ENCODE results near the gene DCLK2. TPM values are rescaled to one million over a fixed set of nuclear protein-coding genes. Genes with fewer than 3 reads are reported as not detected.

The DCLK2 gene
- total and polyA plus RNA-seq, 2 of the 13 experiments (the other 11 are each of a cell fraction or from before 2014, with no cell fraction given) = not detected

DNA sequence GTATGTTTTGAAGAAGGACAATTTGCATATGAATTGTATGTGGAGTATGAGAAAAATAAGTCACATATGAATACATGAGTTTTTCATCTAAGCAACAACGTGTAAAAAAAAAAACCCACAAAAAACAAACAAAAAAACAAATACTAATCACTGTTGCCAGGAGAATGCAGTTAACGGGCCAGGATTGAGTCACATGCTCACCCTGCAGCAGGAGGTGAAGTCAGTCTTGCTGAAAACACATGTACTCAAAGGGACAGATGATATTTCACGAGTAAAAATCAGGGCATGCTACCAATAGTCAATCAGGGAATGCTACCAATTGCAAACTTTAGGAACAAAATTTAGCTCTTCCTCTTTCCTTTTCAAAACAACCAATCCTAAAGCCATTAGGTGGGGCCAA, 10.4 kb upstream of the DCLK2 start:
- Histone ChIP-seq H3K9ac (ENCODE audit: insufficient read depth, low read depth, low read length) (no peak overlapping the region), H3K27me3 (ENCODE audit: control insufficient read depth in 1 of 2, insufficient read depth in 2 of 2, low read length in 2 of 2) (no peaks in the 10 kb centered on the region), H4K20me1 (ENCODE audit: insufficient read depth, low read length) (no peaks in the 10 kb centered on the region), H3K4me3 (replicated peaks in 1 of 3; ENCODE audit: insufficient read depth in 1 of 3, low read depth in 2 of 3, low read length in 3 of 3) (no peak overlapping the region), H3K36me3 (replicated peaks in 1 of 2; ENCODE audit: control insufficient read depth in 1 of 2, insufficient read depth in 2 of 2, low read length in 2 of 2) (no peaks in the 10 kb centered on the region), H3K9me3 (ENCODE audit: low read length) (no peaks in the 10 kb centered on the region), H3K4me2 (ENCODE audit: low read depth, low read length) (no peak overlapping the region), H3K4me1 (ENCODE audit: insufficient read depth, low read length) (no peaks in the 10 kb centered on the region), H3K27ac (ENCODE audit: extremely low read length, insufficient read depth, low read length) (no peak overlapping the region), H3K79me2 (ENCODE audit: insufficient read depth, low read length) (no peaks in the 10 kb centered on the region), H2AFZ (ENCODE audit: low read length) (no peak overlapping the region)
- FAIRE-seq (no peak), DNase-seq (ENCODE audit: low spot score) (no peak), ATAC-seq (no peak)
- ChIA-PET CTCF (ENCODE audit: low intra/inter-chr PET ratio, low total read pairs) (no interaction called here), POLR2A (no interaction called here)
- WGBS (ENCODE audit: low lambda C conversion rate) = 1% methylated on average over 3 of the region's 3 CpGs
- intact Hi-C loops (cut with micrococcal nuclease; ENCODE audit: unreplicated experiment) (no loop called here), in situ Hi-C loops (cut with HindIII; ENCODE audit: extremely low pct_ligation_motif_present, low pct_unique_long_range_greater_than_20kb) (no loop called here)
- no TSS peak for BruUV-seq (replicated peaks)
- no peak for TF ChIP-seq ZNF558 (CRISPR knock-in tag; IDR thresholded peaks at IDR 0.05; ENCODE audit: borderline replicate concordance)
- TF ChIP-seq ELK4 (CRISPR knock-in tag; IDR thresholded peaks at IDR 0.05; ENCODE audit: borderline replicate concordance) = no peak
- TF ChIP-seq, protein P1, sequence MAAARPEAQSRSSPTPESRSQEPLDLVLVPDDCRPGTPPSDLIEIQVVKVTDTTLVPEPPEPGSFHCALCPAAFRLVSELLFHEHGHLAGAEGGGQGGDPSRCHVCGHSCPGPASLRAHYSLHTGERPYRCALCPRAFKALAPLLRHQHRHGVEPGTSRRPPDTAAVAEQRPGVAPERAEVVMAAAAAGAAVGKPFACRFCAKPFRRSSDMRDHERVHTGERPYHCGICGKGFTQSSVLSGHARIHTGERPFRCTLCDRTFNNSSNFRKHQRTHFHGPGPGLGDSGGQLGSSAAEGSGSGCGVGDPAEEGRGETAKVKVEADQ (CRISPR knock-in tag; IDR thresholded peaks at IDR 0.05; ENCODE audit: borderline replicate concordance) = no peak

GRCh38 chr4:150068300-150068960, 9.8 kb upstream of the DCLK2 start:
- H3K4me3 ChIP-seq (replicated peaks in 1 of 3; ENCODE audit: insufficient read depth in 1 of 3, low read depth in 2 of 3, low read length in 3 of 3) = no peak overlapping the region
- H3K4me2 ChIP-seq (ENCODE audit: low read depth, low read length) = no peak overlapping the region
- intact Hi-C loops (cut with micrococcal nuclease; ENCODE audit: unreplicated experiment) (no loop called here), in situ Hi-C loops (cut with HindIII; ENCODE audit: extremely low pct_ligation_motif_present, low pct_unique_long_range_greater_than_20kb) (no loop called here)
- H3K9me3 ChIP-seq (ENCODE audit: low read length) = no peaks in the 10 kb centered on the region
- WGBS (ENCODE audit: low lambda C conversion rate) = 28% methylated on average over 6 of the region's 6 CpGs
- no peak overlapping the region for H3K27ac ChIP-seq (ENCODE audit: extremely low read length, insufficient read depth, low read length)
- BruUV-seq (replicated peaks) = no TSS peak
- ChIA-PET POLR2A (no interaction called here), CTCF (ENCODE audit: low intra/inter-chr PET ratio, low total read pairs) (no interaction called here)
- DNase-seq (ENCODE audit: low spot score) (no peak), ATAC-seq (no peak), FAIRE-seq (no peak)
- no peaks in the 10 kb centered on the region for H3K79me2 ChIP-seq (ENCODE audit: insufficient read depth, low read length)
- no peak overlapping the region for H2AFZ ChIP-seq (ENCODE audit: low read length)
- no peaks in the 10 kb centered on the region for H3K36me3 ChIP-seq (replicated peaks in 1 of 2; ENCODE audit: control insufficient read depth in 1 of 2, insufficient read depth in 2 of 2, low read length in 2 of 2)
- H4K20me1 ChIP-seq (ENCODE audit: insufficient read depth, low read length) = no peaks in the 10 kb centered on the region
- H3K27me3 ChIP-seq (ENCODE audit: control insufficient read depth in 1 of 2, insufficient read depth in 2 of 2, low read length in 2 of 2) = no peaks in the 10 kb centered on the region
- no peak overlapping the region for H3K9ac ChIP-seq (ENCODE audit: insufficient read depth, low read depth, low read length)
- no peaks in the 10 kb centered on the region for H3K4me1 ChIP-seq (ENCODE audit: insufficient read depth, low read length)
- TF ChIP-seq SRF (IDR thresholded peaks at IDR 0.05; ENCODE audit: low read depth, low read length) (no peak), NCOR1 (IDR thresholded peaks at IDR 0.05; ENCODE audit: borderline replicate concordance, low read length) (no peak), ZBED4 (CRISPR knock-in tag; IDR thresholded peaks at IDR 0.05; ENCODE audit: borderline replicate concordance) (no peak), SOX6 (IDR thresholded peaks at IDR 0.05) (no peak), SOX6 (CRISPR knock-in tag; IDR thresholded peaks at IDR 0.05) (no peak), HNRNPK (IDR thresholded peaks at IDR 0.05; ENCODE audit: low read depth, low read length, poor library complexity, severe bottlenecking) (no peak), ZNF350 (CRISPR knock-in tag; IDR thresholded peaks at IDR 0.05; ENCODE audit: borderline replicate concordance, low read depth) (no peak)
